ENCODE results near the gene DRG2. TPM values are rescaled to one million over a fixed set of nuclear protein-coding genes. Genes with fewer than 3 reads are reported as not detected.

The DRG2 gene
- polyA plus RNA-seq, 3 donors: 26.9 to 36.1 (median 32.0) TPM

DNA sequence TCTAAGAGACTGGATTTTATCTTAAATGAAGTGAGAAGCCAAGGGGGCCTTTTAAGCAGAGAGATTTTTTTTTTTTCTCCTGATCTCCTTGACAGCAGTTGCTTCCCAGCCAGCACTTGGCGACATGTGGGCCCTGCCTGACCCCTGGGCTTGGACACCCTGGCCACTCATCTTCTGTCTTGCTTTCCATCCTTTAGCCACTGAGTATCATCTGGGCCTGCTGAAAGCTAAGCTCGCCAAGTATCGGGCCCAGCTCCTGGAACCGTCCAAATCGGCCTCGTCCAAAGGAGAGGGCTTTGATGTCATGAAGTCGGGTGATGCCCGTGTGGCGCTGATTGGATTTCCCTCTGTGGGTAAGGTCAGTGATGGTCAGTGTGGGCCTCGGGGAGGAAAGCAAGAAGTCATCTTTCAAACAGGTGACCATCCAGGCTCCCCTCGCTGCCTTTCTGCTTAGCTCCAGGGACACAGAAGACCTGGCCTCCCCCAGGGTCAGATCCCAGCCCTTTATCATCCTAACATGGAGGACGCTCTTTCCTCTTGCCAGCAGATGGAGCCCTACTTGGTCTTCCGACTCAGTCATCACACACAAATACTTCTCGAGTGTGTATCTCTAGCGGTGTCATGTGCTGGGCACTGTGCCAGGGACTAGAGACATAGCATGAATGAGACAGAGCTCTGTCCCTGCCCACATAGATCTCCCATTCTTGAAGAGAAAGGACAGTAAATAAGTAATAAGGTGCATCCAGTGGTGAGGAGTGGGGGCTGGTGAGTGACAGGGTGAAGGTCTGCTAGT lies 6.1 kb downstream of the DRG2 start:
- peak in 1 of 3 donors; percentile 30 for DNase-seq
- Histone ChIP-seq H3K9ac (ENCODE audit: insufficient read depth, low read length, poor library complexity, severe bottlenecking) (no peak overlapping the region), H3K27ac (ENCODE audit: low read depth in 1 of 2, low read length in 2 of 2) (no peak overlapping the region), H3K4me1 (ENCODE audit: control insufficient read depth in 1 of 2, insufficient read depth in 2 of 2, low read length in 2 of 2) (peaks cover 2 to 4% of the 10 kb centered on the region in 2 donors), H3K4me2 (replicated peaks; ENCODE audit: extremely low read depth, low read length, poor library complexity, severe bottlenecking) (no peak overlapping the region), H2AFZ (ENCODE audit: insufficient read depth, low read depth, low read length, poor library complexity, severe bottlenecking) (no peak overlapping the region), H3K36me3 (replicated peaks in 1 of 2; ENCODE audit: control insufficient read depth in 1 of 2, insufficient read depth in 2 of 2, low read length in 2 of 2) (peaks cover 50 to 73% of the 10 kb centered on the region in 2 donors), H3K79me2 (ENCODE audit: insufficient read depth, low read length) (peaks cover 10% of the 10 kb centered on the region), H3K27me3 (ENCODE audit: control insufficient read depth in 2 of 2, insufficient read depth in 2 of 2, low read length in 2 of 2) (no peaks in the 10 kb centered on the region), H3K9me3 (replicated peaks in 1 of 2; ENCODE audit: control insufficient read depth in 1 of 2, insufficient read depth in 1 of 2, low read length in 2 of 2) (no peaks in the 10 kb centered on the region), H3K4me3 (replicated peaks in 1 of 3; ENCODE audit: low read depth in 2 of 3, low read length in 3 of 3) (no peak overlapping the region), H4K20me1 (ENCODE audit: insufficient read depth, low read length) (peaks cover 19% of the 10 kb centered on the region)
- Mint-ChIP-seq H3K27ac (peak overlapping the region in 3 of 7 donors; percentile 6 to 81 (median 47)), H3K4me3 (no peak overlapping the region), H3K36me3 (peaks cover 55 to 69% of the 10 kb centered on the region in 2 donors), H3K27me3 (ENCODE audit: low read depth in 3 of 3) (no peaks in the 10 kb centered on the region), H3K9me3 (no peaks in the 10 kb centered on the region), H3K4me1 (peaks cover 12% of the 10 kb centered on the region)
- 94% methylated on average over 12 of the region's 15 CpGs for WGBS (ENCODE audit: insufficient coverage)
- TF ChIP-seq, protein P1, sequence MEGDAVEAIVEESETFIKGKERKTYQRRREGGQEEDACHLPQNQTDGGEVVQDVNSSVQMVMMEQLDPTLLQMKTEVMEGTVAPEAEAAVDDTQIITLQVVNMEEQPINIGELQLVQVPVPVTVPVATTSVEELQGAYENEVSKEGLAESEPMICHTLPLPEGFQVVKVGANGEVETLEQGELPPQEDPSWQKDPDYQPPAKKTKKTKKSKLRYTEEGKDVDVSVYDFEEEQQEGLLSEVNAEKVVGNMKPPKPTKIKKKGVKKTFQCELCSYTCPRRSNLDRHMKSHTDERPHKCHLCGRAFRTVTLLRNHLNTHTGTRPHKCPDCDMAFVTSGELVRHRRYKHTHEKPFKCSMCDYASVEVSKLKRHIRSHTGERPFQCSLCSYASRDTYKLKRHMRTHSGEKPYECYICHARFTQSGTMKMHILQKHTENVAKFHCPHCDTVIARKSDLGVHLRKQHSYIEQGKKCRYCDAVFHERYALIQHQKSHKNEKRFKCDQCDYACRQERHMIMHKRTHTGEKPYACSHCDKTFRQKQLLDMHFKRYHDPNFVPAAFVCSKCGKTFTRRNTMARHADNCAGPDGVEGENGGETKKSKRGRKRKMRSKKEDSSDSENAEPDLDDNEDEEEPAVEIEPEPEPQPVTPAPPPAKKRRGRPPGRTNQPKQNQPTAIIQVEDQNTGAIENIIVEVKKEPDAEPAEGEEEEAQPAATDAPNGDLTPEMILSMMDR (IDR thresholded peaks at IDR 0.05): no peak
- intact Hi-C loops (cut with micrococcal nuclease): no loop called here

DNA sequence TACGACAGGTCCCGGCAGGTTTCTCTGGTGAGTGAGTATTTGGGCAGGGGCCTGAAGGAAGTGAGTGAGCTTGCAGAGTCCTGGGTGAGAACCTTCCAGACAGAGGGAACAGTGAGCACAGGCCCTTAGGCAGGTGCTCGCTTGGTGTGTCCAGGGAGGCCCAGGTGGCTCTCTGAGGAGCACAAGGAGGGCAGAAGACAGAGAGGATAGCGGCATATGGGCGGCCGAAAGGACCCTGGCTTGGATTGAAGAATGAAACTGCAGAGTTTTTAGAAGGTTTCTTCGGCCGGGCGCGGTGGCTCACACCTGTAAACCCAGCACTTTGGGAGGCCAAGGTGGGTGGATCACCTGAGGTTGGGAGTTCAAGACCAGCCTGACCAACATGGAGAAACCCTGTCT lies 6.7 kb downstream of the DRG2 start:
- Mint-ChIP-seq H3K4me1 (peaks cover 6% of the 10 kb centered on the region), H3K9me3 (no peaks in the 10 kb centered on the region), H3K4me3 (no peak overlapping the region), H3K27ac (peak overlapping the region in 2 of 7 donors; percentile 4 to 47), H3K36me3 (peaks cover 61 to 75% of the 10 kb centered on the region in 2 donors), H3K27me3 (ENCODE audit: low read depth in 3 of 3) (no peaks in the 10 kb centered on the region)
- H3K27ac ChIP-seq (ENCODE audit: low read depth in 1 of 2, low read length in 2 of 2): no peak overlapping the region
- H3K4me1 ChIP-seq (ENCODE audit: control insufficient read depth in 1 of 2, insufficient read depth in 2 of 2, low read length in 2 of 2): no peaks in the 10 kb centered on the region
- no peak overlapping the region for H3K4me3 ChIP-seq (replicated peaks in 1 of 3; ENCODE audit: low read depth in 2 of 3, low read length in 3 of 3)
- H3K4me2 ChIP-seq (replicated peaks; ENCODE audit: extremely low read depth, low read length, poor library complexity, severe bottlenecking): no peak overlapping the region
- H3K36me3 ChIP-seq (replicated peaks in 1 of 2; ENCODE audit: control insufficient read depth in 1 of 2, insufficient read depth in 2 of 2, low read length in 2 of 2): peaks cover 56 to 79% of the 10 kb centered on the region in 2 donors
- DNase-seq: no peak
- peaks cover 4% of the 10 kb centered on the region for H3K79me2 ChIP-seq (ENCODE audit: insufficient read depth, low read length)
- H3K9ac ChIP-seq (ENCODE audit: insufficient read depth, low read length, poor library complexity, severe bottlenecking): no peak overlapping the region
- intact Hi-C loops (cut with micrococcal nuclease): no loop called here
- H3K27me3 ChIP-seq (ENCODE audit: control insufficient read depth in 2 of 2, insufficient read depth in 2 of 2, low read length in 2 of 2): no peaks in the 10 kb centered on the region
- TF ChIP-seq, protein P1 (IDR thresholded peaks at IDR 0.05): no peak
- no peaks in the 10 kb centered on the region for H3K9me3 ChIP-seq (replicated peaks in 1 of 2; ENCODE audit: control insufficient read depth in 1 of 2, insufficient read depth in 1 of 2, low read length in 2 of 2)
- H2AFZ ChIP-seq (ENCODE audit: insufficient read depth, low read depth, low read length, poor library complexity, severe bottlenecking): no peak overlapping the region
- H4K20me1 ChIP-seq (ENCODE audit: insufficient read depth, low read length): peaks cover 19% of the 10 kb centered on the region
- 100% methylated on average over 5 of the region's 10 CpGs for WGBS (ENCODE audit: insufficient coverage)

Measured in CD14-positive monocyte (primary cell).